ENCODE data around the gene PRTFDC1.

DNA sequence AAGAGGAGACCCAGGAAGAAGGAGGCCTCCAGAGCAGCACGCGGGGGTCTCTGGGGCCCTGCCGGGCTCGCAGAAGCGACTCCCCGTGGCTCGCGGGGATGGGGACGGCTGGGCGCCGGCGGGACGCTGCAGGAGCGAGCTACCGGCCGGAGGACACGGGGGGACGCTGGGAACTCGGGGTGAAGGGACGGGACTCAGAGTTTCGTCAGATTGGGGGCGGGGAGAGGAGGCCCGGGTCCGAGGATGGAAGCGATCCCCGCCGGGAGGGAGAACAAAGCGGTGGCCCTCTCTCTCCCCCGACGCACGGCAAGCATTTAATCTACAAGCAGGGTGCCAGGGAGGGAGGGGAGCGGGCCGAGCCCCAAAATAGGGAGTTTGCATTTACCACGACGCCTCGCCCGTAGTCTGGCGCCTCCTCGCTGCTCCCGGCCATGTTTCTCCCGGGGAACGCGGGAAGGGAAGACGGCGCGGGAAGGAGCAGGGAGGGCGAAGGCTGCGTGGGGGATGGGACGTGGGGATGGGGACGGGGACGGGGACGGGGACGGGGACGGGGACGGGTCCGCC, at the start of gene PRTFDC1:
- TF ChIP-seq, protein P1, sequence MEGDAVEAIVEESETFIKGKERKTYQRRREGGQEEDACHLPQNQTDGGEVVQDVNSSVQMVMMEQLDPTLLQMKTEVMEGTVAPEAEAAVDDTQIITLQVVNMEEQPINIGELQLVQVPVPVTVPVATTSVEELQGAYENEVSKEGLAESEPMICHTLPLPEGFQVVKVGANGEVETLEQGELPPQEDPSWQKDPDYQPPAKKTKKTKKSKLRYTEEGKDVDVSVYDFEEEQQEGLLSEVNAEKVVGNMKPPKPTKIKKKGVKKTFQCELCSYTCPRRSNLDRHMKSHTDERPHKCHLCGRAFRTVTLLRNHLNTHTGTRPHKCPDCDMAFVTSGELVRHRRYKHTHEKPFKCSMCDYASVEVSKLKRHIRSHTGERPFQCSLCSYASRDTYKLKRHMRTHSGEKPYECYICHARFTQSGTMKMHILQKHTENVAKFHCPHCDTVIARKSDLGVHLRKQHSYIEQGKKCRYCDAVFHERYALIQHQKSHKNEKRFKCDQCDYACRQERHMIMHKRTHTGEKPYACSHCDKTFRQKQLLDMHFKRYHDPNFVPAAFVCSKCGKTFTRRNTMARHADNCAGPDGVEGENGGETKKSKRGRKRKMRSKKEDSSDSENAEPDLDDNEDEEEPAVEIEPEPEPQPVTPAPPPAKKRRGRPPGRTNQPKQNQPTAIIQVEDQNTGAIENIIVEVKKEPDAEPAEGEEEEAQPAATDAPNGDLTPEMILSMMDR (conservative IDR thresholded peaks at IDR 0.05 in 1 of 2, IDR thresholded peaks at IDR 0.05 in 1 of 2; ENCODE audit: low read depth in 1 of 2, low read length in 2 of 2): peak; percentile 6 to 31
- TF ChIP-seq EZH2 (IDR thresholded peaks at IDR 0.05; ENCODE audit: low read length, missing control alignments): no peak
